Stimulated activated CD8-positive, alpha-beta memory T cell treated with anti-CD3 and anti-CD28 coated beads, Interleukin-15, amount 100 ng/mL, for 1 hour (primary cell): ENCODE data around the gene RGS3.

Experiments used
- DNase-seq: peaks from one replicate; pipeline ENCODE4 v3.0.0-alpha.2; 2020; ENCODE audit warnings: low read depth

RGS3 gene

DNA sequence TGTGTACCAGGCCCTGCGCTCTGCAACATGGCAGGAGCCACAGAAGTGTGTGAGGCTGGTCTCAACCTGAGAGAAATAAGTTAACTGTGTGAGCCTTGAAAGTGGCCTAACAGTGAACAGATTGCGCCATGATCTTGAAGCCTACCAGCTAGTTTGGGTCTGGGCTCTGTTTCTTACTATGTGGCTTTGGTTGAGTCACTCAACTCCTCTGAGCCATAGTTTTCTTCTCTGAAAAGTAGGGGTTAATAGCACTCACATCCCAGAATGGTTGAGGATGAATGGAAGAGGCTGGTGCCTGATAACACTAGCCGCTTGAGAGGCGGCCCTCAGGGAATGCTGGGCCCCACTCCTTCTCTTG lies 121.5 kb downstream of the RGS3 start:
- no peak for DNase-seq

DNA sequence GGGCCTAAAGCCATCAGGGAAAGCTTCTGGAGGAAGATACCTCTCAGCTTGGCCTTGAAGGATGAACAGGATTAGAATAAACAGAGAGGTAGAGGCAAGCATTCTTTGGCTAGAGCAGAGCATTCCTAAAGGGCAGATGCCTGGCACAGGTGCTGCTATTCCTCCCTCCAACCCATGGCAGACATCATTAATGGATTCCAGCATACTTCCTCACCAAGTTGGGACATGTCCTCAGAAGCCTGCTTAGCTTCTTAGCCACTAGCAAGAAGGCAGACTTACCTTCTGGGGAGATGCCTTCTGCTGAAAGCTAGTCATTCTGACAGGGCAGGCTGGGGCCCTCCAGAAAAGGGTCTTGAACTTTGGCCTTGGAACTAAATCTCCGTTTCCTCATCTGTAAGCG lies 122.0 kb downstream of the RGS3 start:
- DNase-seq, result no peak

- no peak for DNase-seq
Measured at GRCh38 chr9:113587471-113588031, 124.0 kb downstream of the RGS3 start.

- no peak for DNase-seq
Measured at GRCh38 chr9:113588242-113588810, 124.8 kb downstream of the RGS3 start.

DNA sequence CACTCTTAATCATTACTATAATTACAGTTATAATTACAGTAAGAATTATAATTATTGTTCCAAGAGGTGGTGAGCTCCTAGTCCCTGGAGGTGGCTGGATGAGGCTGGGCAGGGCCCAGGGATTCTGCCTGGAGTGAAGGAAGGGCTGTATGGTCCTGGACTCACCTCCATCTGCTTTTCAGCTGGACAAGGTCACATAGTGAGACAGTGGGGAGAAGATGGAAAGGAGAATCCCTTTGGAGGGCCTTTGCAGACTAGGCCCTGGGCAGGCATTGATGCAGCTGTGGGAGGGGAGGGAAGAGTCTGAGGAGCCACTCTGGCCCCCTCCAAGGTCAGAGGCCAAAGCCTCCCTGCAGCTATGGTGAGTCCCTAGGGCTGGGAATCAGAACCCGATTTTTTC lies 125.4 kb downstream of the RGS3 start:
- DNase-seq, result no peak

DNA sequence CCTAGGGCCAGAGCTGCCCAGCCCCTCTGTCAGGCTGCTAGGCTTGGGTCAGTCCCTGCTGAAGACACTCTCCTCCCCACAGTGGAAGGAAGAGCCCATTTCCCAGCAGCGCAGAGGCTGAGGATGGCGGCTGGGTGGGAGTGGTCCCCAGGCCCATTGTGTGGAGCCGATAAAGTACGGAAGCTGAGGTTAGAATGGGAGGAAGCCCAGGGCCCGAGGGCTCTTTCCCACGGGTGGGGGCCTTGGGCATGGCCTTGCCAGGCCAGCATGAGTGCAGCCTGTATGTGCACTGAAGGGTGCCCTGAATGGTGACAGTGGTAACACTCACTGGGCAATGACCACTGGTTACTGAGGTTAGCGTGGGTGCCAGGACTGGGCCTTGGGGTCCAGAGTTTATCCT lies 125.9 kb downstream of the RGS3 start:
- DNase-seq, result no peak

GRCh38 chr9:113589890-113590289 lies 126.4 kb downstream of the RGS3 start:
- no peak for DNase-seq

DNA sequence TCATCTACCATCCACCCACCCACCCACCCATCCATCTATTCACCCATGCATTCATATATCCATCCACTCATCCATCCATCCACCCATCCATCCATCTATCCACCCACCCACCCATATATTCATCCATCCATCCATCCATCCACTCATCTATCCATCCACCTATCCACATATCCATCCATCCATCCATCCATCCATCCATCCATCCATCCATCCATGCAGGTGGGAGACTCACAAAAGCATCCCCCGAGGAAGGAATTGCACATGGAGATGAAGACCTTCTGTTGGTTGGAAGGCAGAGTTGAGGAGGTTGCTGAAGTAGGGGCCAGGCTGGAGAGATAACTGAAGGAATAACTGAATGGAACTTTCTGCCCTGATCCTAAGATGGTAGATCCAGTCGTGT lies 126.9 kb downstream of the RGS3 start:
- no peak for DNase-seq

DNA sequence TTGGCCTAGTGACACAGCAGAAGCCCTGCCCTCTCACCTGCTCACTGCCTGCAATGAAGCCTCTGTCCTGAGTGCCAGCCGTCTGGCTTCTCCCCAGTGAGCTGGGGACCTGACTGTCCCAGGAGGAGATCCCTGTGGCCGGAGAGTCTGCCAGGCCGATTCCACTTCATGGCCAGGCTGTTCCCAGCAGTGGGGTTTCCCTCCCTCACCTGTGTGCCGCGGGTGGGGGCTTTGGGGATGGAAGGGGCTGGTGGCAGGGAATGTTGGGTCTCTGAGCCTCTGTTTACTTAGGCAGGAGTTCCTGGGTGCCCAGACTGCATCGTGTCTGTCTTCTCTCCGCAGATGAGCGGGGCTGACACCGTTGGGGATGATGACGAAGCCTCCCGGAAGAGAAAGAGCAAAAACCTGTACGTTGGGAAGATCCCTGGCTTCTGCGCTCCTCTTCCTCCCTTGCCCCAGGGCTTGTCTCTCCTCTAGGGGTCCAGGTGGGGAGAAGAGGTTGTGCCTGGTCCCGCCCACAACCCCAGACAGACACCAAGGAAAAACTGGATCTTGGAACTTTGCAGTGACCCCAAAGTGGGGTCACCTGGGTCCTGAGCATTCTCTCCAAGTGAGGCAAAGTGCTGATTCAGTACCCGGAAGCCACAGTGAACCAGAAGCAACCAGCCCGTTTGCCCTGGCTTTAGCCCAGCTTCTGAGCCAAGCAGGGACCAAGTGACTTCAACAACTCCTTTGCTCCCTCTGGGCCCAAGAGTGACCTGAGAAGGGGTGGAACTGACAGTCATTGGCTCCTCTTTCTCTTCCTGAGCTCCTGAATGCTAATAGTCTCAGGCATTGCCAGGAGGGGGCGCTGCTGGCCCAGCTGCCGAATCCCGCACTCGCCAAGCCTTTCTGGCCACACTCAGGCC lies 127.7 kb downstream of the RGS3 start:
- DNase-seq, result no peak

- no peak for DNase-seq
Measured at GRCh38 chr9:113591899-113592625, 128.5 kb downstream of the RGS3 start.

- DNase-seq, result no peak
Measured at GRCh38 chr9:113592876-113593575, 129.5 kb downstream of the RGS3 start.

DNA sequence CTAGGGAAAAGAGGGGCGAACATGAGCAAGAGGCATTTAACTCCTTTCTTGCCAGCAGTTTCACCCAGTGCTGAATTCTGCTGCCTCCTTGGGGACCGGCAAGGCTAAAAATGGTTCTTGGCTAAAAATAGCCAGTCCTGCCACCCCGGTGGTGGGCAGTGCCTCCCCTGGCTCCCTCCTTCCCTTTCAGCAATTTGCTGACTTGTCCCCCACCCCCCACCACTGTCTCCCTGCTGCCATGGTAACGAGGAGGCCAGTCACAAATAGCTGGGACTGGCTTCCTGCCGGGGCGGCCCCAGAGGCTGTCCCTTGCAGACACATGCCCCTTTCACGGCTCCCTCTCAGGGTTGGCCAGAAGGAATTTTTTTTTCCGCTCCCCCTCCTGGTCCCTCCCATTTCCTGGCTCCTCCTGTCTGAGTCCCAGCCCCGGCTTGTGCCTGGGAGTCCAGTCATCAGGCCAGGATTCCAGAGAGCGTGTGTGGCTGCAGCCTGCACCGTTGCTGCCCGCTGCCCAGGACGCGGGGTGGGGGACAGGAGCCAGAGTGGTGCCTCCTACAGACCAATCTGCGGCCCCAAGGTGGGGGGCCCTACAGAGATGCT lies 130.3 kb downstream of the RGS3 start:
- no peak for DNase-seq

DNA sequence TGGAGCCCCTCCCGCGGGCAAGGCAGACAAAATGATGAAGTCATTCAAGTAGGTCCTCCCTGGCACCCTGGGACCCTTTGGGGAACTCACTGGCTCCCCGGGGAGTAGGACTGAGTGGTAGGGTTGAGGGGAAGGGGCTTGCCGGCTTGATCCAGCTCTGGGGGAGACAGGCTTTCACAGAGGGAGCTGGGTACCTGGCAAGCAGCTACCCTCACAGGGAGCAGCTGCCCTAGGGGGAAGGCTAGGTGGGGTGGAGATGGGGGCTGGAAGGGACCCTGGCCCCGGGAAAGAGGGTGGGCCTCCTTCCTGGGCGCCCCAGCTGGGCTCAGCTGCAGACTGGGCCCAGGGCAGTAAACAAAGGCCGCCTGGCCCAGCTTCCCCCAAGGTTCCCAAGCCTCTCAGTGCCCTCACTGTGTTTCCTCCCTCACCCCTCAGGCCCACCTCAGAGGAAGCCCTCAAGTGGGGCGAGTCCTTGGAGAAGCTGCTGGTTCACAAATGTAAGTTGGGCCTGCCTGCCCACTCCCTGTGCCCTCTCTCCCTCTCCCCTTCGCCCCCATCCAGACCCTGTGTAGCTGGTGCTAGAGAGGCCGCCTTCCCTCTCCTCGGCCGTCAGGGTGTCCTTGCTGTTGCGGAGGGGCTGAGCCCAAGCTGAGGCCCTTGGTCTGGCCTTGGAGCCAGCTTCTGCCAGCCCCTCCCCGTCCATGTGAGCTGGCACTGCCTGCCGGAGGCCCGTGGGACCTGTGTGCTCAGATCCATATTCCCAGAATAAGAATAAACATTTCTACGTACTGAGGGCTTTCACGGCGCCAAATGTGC lies 131.2 kb downstream of the RGS3 start:
- DNase-seq, result no peak

GRCh38 chr9:113596616-113597320 lies 133.2 kb downstream of the RGS3 start:
- DNase-seq, result no peak

DNA sequence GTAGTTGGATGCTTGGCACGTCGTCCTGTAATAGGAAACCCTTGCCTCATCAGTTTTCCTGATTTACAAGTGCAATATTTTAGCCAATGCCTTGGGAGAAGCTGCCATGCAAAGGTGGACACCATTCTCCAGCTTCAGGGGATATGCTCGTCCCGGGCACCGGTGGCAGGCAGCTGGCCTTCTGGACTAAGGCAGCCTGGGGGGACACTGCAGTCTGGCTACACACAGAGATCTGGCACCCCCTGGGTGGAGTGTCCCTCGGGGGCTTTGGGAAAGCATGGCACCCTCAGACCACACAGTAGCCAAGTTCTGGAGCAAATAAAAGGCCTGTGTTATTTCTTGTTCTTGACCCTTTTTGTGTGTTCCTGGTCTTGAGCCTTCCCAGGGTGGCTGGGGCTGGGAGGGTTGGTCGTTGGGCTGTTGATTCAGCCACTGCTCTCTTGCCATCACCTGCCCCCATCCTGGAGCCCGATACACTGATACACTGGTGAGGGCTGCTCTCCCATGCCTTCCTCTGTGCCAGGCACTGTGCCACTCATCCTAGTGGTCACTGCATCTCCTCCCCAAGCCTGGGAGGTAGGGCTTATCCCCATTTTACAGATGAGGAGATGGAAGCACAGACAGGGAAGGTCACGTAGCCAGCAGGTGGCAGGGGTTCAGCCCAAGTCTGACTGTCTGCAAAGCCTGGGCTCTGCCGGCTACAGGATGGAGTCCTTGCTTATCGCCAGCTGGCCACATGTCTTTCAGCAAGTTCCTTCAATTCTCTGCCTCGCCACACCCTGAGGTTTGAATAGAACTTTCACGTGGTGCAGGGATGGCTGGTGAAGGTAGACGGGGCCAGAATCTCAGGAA lies 134.1 kb downstream of the RGS3 start:
- DNase-seq, result no peak

DNA sequence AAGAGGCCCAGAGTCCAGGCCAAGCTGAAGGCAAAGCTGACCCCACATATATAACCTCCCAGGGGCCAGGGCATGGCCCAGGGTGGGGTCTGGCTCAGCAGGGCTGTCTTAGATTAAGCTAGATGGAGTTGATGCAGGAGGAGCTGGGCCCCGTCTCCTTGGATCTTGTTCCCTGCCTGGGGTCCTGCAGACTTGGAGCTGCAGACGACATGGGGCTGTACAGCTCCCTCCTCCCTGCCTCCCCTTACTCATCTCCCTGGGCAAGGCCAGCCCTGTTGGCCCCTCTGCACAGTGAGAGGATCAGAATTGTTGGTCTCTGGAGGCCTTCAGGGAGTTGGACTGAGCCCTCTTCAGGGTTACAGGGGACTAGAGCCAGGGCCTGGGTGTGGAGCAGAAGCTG lies 134.9 kb downstream of the RGS3 start:
- no peak for DNase-seq

DNA sequence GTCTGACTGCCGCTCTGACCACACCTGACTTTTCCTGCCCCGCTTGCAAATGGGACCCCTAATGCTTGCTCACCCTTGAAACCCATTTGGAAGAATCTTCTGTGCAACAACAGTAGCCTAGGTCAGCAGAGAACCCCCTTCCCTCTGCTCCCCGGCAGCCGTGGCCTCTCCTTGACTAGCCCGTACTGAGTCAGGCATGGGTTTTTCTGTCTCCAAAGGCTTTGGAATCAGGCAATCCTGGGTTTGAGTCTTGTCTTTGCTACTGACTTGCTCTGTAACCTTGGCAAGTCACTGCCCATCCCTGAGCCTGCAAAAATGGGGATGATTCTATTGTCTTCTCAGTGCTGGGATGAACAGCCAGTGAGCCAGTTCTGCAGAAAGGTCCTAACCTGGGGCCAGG lies 135.4 kb downstream of the RGS3 start:
- DNase-seq, result no peak

DNA sequence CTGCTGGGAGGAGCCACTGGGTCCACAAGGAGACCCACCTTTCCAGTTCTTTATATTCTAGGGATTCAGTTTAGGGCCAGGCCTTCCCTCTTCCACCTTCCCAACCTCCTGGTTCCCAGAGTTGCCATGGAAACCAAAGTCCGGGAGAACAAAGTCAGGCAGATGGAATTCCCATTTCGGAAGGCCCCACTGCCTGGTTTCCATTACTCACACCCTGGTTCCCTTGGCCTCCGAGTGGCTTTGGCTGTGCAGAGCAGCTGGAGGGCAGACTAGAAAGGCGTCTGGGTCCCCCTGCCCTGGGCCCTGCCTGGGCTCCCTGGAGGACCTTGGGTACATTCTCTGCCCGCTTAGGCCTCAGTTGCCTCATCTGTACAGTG lies 136.1 kb downstream of the RGS3 start:
- no peak for DNase-seq
